ENCODE measurements around the gene PCED1A. TPM values are rescaled to one million over a fixed set of nuclear protein-coding genes. Genes with fewer than 3 reads are reported as not detected.

The PCED1A gene
- total and polyA plus RNA-seq, 7 experiments from 2014 or later = 23.6 to 105 (median 67.8) TPM

GRCh38 chr20:2797136-2797983 is 43.1 kb downstream of the PCED1A start:
- peaks cover 0 to 6% of the 10 kb centered on the region in 2 donors for H3K27me3 ChIP-seq (ENCODE audit: control insufficient read depth in 2 of 2, insufficient read depth in 2 of 2, low read length in 2 of 2)
- no peaks in the 10 kb centered on the region for H3K36me3 ChIP-seq (ENCODE audit: control insufficient read depth in 2 of 3, insufficient read depth in 3 of 3, low read length in 3 of 3)
- no peak overlapping the region for H3K4me3 ChIP-seq (ENCODE audit: low read length)
- H3K4me1 Mint-ChIP-seq = peaks cover 19 to 29% (median 25%) of the 10 kb centered on the region in 7 donors
- peaks cover 0 to 9% (median 4%) of the 10 kb centered on the region in 5 donors for H3K36me3 Mint-ChIP-seq
- ChIA-PET CTCF (no interaction called here), POLR2A (interaction anchor here (0.7 kb wide), 1 partner anchor 38 kb away, joined by 3 read pairs; no protein-coding TSS in a partner anchor)
- peak overlapping the region in 2 of 10 donors; percentile 21 to 49 for H3K4me3 Mint-ChIP-seq
- H3K27ac Mint-ChIP-seq = no peak overlapping the region
- H3K9me3 ChIP-seq (ENCODE audit: control insufficient read depth in 2 of 3, low read length in 3 of 3) = no peaks in the 10 kb centered on the region
- no peak overlapping the region for H3K27ac ChIP-seq (ENCODE audit: low read depth, low read length)
- no peak for ATAC-seq
- H3K27me3 Mint-ChIP-seq = peaks cover 47 to 57% (median 54%) of the 10 kb centered on the region in 5 donors
- DNase-seq = no peak
- H3K9me3 Mint-ChIP-seq = peaks cover 0 to 4% (median 0%) of the 10 kb centered on the region in 11 donors
- peaks cover 0 to 7% of the 10 kb centered on the region in 2 donors for H3K4me1 ChIP-seq (ENCODE audit: control insufficient read depth in 2 of 2, insufficient read depth in 2 of 2, low read length in 2 of 2)
- intact Hi-C loops (cut with micrococcal nuclease) = no loop called here

DNA sequence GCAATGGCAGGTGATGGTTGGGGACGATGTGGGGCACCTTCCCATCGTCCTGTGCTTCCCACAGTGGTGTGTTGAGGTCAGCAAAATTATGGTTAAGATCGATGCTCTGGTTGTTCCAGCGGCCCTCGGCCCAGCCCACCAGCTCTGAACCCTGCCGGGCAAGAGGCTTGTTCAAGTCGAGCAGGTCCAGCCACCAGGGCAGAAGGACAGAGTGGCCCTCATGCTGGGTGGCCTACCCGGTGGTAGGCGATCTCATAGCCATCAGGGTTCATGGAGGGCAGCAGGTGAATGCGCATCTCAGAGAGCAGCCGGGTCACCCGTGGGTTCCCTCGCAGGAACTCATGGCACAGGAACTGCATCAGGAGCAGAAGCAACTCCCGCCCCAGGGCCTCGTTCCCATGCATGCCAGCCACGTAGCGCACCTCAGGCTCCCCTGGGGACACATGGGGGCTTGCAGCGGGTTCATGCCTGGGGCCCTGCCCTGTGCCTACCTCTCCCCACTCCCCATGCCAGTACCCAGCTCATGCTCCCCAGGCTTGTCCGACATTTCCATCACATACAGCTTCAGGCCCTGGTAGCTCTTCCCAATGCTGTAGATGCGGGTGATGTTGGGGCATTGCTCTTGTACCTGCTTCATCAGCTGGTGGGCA is 44.3 kb downstream of the PCED1A start:
- Mint-ChIP-seq H3K27ac (no peak overlapping the region), H3K4me3 (no peak overlapping the region), H3K27me3 (peaks cover 49 to 54% (median 49%) of the 10 kb centered on the region in 5 donors), H3K9me3 (peaks cover 0 to 4% (median 0%) of the 10 kb centered on the region in 11 donors), H3K36me3 (peaks cover 0 to 6% (median 4%) of the 10 kb centered on the region in 5 donors), H3K4me1 (peaks cover 17 to 22% (median 21%) of the 10 kb centered on the region in 7 donors)
- no peak overlapping the region for H3K4me3 ChIP-seq (ENCODE audit: low read length)
- CTCF ChIA-PET = no interaction called here
- peaks cover 0 to 5% of the 10 kb centered on the region in 2 donors for H3K4me1 ChIP-seq (ENCODE audit: control insufficient read depth in 2 of 2, insufficient read depth in 2 of 2, low read length in 2 of 2)
- peaks cover 0 to 5% of the 10 kb centered on the region in 2 donors for H3K27me3 ChIP-seq (ENCODE audit: control insufficient read depth in 2 of 2, insufficient read depth in 2 of 2, low read length in 2 of 2)
- DNase-seq (no peak), ATAC-seq (no peak)
- H3K9me3 ChIP-seq (ENCODE audit: control insufficient read depth in 2 of 3, low read length in 3 of 3) = no peaks in the 10 kb centered on the region
- no peak overlapping the region for H3K27ac ChIP-seq (ENCODE audit: low read depth, low read length)
- POLR2A ChIA-PET = no interaction called here
- intact Hi-C loops (cut with micrococcal nuclease) = no loop called here
- H3K36me3 ChIP-seq (ENCODE audit: control insufficient read depth in 2 of 3, insufficient read depth in 3 of 3, low read length in 3 of 3) = no peaks in the 10 kb centered on the region

DNA sequence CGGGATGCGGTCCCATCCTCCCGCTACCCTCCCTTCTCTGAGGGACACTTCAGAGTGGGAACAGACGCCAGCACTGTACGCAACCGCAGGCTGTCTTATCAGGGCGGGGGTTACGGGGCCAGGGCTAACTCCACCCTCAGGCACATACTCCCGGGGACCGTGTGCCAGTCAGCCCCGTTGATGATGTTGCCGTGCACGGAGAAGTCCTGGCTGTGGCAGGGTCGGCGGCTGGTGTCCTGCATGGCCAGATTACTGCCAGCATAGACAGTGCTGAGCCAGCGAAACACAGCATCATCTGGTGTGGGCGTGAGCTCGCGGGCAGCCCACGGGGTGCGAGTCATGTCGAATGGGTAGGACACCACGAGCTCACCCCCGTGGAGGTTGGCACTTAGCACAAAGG is 45.0 kb downstream of the PCED1A start:
- no peak for ATAC-seq
- Histone ChIP-seq H3K4me3 (ENCODE audit: low read length) (no peak overlapping the region), H3K27ac (ENCODE audit: low read depth, low read length) (no peak overlapping the region), H3K36me3 (ENCODE audit: control insufficient read depth in 2 of 3, insufficient read depth in 3 of 3, low read length in 3 of 3) (no peaks in the 10 kb centered on the region), H3K4me1 (ENCODE audit: control insufficient read depth in 2 of 2, insufficient read depth in 2 of 2, low read length in 2 of 2) (no peaks in the 10 kb centered on the region), H3K27me3 (ENCODE audit: control insufficient read depth in 2 of 2, insufficient read depth in 2 of 2, low read length in 2 of 2) (peaks cover 0 to 5% of the 10 kb centered on the region in 2 donors), H3K9me3 (ENCODE audit: control insufficient read depth in 2 of 3, low read length in 3 of 3) (no peaks in the 10 kb centered on the region)
- intact Hi-C loops (cut with micrococcal nuclease) = no loop called here
- H3K4me3 Mint-ChIP-seq = no peak overlapping the region
- no peak overlapping the region for H3K27ac Mint-ChIP-seq
- H3K36me3 Mint-ChIP-seq = peaks cover 0 to 6% (median 4%) of the 10 kb centered on the region in 5 donors
- no peaks in the 10 kb centered on the region for H3K9me3 Mint-ChIP-seq
- ChIA-PET CTCF (no interaction called here), POLR2A (no interaction called here)
- peaks cover 11 to 16% (median 15%) of the 10 kb centered on the region in 7 donors for H3K4me1 Mint-ChIP-seq
- peaks cover 45 to 48% (median 48%) of the 10 kb centered on the region in 5 donors for H3K27me3 Mint-ChIP-seq
- no peak for DNase-seq

- CTCF ChIA-PET = no interaction called here
- POLR2A ChIA-PET = interaction anchor here (0.7 kb wide), 1 partner anchor 352 kb away, joined by 3 read pairs; no protein-coding TSS in a partner anchor
- peaks cover 0 to 4% (median 2%) of the 10 kb centered on the region in 5 donors for H3K36me3 Mint-ChIP-seq
- intact Hi-C loops (cut with micrococcal nuclease) = no loop called here
- no peak for ATAC-seq
- Histone ChIP-seq H3K27me3 (ENCODE audit: control insufficient read depth in 2 of 2, insufficient read depth in 2 of 2, low read length in 2 of 2) (peaks cover 0 to 4% of the 10 kb centered on the region in 2 donors), H3K36me3 (ENCODE audit: control insufficient read depth in 2 of 3, insufficient read depth in 3 of 3, low read length in 3 of 3) (no peaks in the 10 kb centered on the region), H3K9me3 (ENCODE audit: control insufficient read depth in 2 of 3, low read length in 3 of 3) (no peaks in the 10 kb centered on the region), H3K4me1 (ENCODE audit: control insufficient read depth in 2 of 2, insufficient read depth in 2 of 2, low read length in 2 of 2) (no peaks in the 10 kb centered on the region), H3K4me3 (ENCODE audit: low read length) (no peak overlapping the region), H3K27ac (ENCODE audit: low read depth, low read length) (no peak overlapping the region)
- H3K27me3 Mint-ChIP-seq = peaks cover 45 to 50% (median 47%) of the 10 kb centered on the region in 5 donors
- no peak overlapping the region for H3K4me3 Mint-ChIP-seq
- DNase-seq = no peak
- peaks cover 9 to 13% (median 12%) of the 10 kb centered on the region in 7 donors for H3K4me1 Mint-ChIP-seq
- H3K27ac Mint-ChIP-seq = no peak overlapping the region
- no peaks in the 10 kb centered on the region for H3K9me3 Mint-ChIP-seq
Observed at GRCh38 chr20:2794866-2795447, 45.5 kb downstream of the PCED1A start.

- Histone ChIP-seq H3K36me3 (ENCODE audit: control insufficient read depth in 2 of 3, insufficient read depth in 3 of 3, low read length in 3 of 3) (no peaks in the 10 kb centered on the region), H3K9me3 (ENCODE audit: control insufficient read depth in 2 of 3, low read length in 3 of 3) (no peaks in the 10 kb centered on the region), H3K4me3 (ENCODE audit: low read length) (no peak overlapping the region), H3K27ac (ENCODE audit: low read depth, low read length) (no peak overlapping the region), H3K4me1 (ENCODE audit: control insufficient read depth in 2 of 2, insufficient read depth in 2 of 2, low read length in 2 of 2) (no peaks in the 10 kb centered on the region), H3K27me3 (ENCODE audit: control insufficient read depth in 2 of 2, insufficient read depth in 2 of 2, low read length in 2 of 2) (no peaks in the 10 kb centered on the region)
- H3K27ac Mint-ChIP-seq = no peak overlapping the region
- no peaks in the 10 kb centered on the region for H3K9me3 Mint-ChIP-seq
- H3K36me3 Mint-ChIP-seq = no peaks in the 10 kb centered on the region
- ChIA-PET POLR2A (interaction anchor here (0.7 kb wide), 1 partner anchor 352 kb away, joined by 3 read pairs; no protein-coding TSS in a partner anchor), CTCF (no interaction called here)
- peaks cover 3 to 6% (median 5%) of the 10 kb centered on the region in 7 donors for H3K4me1 Mint-ChIP-seq
- ATAC-seq (no peak), DNase-seq (no peak)
- H3K27me3 Mint-ChIP-seq = peaks cover 38 to 45% (median 42%) of the 10 kb centered on the region in 5 donors
- intact Hi-C loops (cut with micrococcal nuclease) = no loop called here
- H3K4me3 Mint-ChIP-seq = no peak overlapping the region
Observed at GRCh38 chr20:2794202-2794748, 46.2 kb downstream of the PCED1A start.

GRCh38 chr20:2793471-2793870 is 47.0 kb downstream of the PCED1A start:
- intact Hi-C loops (cut with micrococcal nuclease) = no loop called here
- no peaks in the 10 kb centered on the region for H3K4me1 ChIP-seq (ENCODE audit: control insufficient read depth in 2 of 2, insufficient read depth in 2 of 2, low read length in 2 of 2)
- no peaks in the 10 kb centered on the region for H3K4me1 Mint-ChIP-seq
- H3K27me3 ChIP-seq (ENCODE audit: control insufficient read depth in 2 of 2, insufficient read depth in 2 of 2, low read length in 2 of 2) = no peaks in the 10 kb centered on the region
- ATAC-seq = no peak
- H3K9me3 ChIP-seq (ENCODE audit: control insufficient read depth in 2 of 3, low read length in 3 of 3) = no peaks in the 10 kb centered on the region
- H3K27me3 Mint-ChIP-seq = peaks cover 31 to 42% (median 36%) of the 10 kb centered on the region in 5 donors
- H3K4me3 ChIP-seq (ENCODE audit: low read length) = no peak overlapping the region
- H3K27ac ChIP-seq (ENCODE audit: low read depth, low read length) = no peak overlapping the region
- H3K27ac Mint-ChIP-seq = no peak overlapping the region
- ChIA-PET POLR2A (no interaction called here), CTCF (no interaction called here)
- no peak for DNase-seq
- peaks cover 0 to 1% (median 0%) of the 10 kb centered on the region in 11 donors for H3K9me3 Mint-ChIP-seq
- H3K4me3 Mint-ChIP-seq = peak overlapping the region in 1 of 10 donors; percentile 15
- no peaks in the 10 kb centered on the region for H3K36me3 ChIP-seq (ENCODE audit: control insufficient read depth in 2 of 3, insufficient read depth in 3 of 3, low read length in 3 of 3)
- no peaks in the 10 kb centered on the region for H3K36me3 Mint-ChIP-seq

Measured in naive thymus-derived CD4-positive, alpha-beta T cell (primary cell).